ENCODE measurements around the gene DSTN. TPM values are rescaled to one million over a fixed set of nuclear protein-coding genes. Genes with fewer than 3 reads are reported as not detected.

The DSTN gene
- total RNA-seq, 1 donor from 2014 or later, result 193 TPM

DNA sequence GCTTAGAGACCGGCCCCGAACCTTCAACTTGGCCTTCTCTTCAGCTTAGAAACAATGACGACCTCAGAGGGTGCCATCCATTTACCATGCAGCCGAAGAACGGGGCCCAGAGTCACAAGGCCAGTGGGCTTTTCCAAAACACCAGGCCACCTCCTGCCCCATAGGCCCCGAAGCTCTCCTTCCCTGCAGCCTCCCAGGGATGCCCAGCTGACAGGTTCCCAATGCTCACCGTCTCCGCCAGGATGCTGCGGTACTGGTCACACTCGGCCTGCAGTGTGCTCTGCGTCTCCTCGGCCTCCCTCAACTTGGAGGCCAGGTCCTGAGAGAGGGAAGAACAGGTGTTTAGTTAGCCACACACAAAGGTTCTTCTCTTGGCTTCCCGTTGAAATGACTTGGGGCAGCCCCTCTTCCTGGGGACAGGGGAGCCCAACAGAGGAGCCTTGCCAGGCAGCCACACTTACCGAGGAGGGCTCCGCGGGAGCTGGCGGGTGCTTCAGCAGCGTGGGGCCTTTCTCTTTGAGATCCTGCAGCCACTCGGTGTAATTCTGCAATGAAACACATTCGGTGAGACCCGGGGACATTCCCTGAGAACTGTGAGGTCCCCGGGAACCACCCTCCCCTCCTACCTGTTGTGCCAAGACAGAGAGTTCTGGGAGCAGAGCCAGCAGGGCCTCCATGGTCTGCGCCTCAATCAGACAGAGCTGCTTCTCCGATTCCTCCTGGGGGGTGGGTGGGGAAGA is 51.5 kb downstream of the DSTN start:
- DNase-seq (ENCODE audit: extremely low spot score, unreplicated experiment), result peak; percentile 49
- TF ChIP-seq, protein P1, sequence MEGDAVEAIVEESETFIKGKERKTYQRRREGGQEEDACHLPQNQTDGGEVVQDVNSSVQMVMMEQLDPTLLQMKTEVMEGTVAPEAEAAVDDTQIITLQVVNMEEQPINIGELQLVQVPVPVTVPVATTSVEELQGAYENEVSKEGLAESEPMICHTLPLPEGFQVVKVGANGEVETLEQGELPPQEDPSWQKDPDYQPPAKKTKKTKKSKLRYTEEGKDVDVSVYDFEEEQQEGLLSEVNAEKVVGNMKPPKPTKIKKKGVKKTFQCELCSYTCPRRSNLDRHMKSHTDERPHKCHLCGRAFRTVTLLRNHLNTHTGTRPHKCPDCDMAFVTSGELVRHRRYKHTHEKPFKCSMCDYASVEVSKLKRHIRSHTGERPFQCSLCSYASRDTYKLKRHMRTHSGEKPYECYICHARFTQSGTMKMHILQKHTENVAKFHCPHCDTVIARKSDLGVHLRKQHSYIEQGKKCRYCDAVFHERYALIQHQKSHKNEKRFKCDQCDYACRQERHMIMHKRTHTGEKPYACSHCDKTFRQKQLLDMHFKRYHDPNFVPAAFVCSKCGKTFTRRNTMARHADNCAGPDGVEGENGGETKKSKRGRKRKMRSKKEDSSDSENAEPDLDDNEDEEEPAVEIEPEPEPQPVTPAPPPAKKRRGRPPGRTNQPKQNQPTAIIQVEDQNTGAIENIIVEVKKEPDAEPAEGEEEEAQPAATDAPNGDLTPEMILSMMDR (conservative IDR thresholded peaks at IDR 0.05), result no peak
- no peaks in the 10 kb centered on the region for H3K9me3 Mint-ChIP-seq
- H3K27ac Mint-ChIP-seq, result no peak overlapping the region
- no peak overlapping the region for H3K4me3 Mint-ChIP-seq
- peaks cover 3% of the 10 kb centered on the region for H3K36me3 Mint-ChIP-seq
- H3K4me1 Mint-ChIP-seq (ENCODE audit: unreplicated experiment), result peaks cover 4% of the 10 kb centered on the region
- H3K27me3 Mint-ChIP-seq, result no peaks in the 10 kb centered on the region

DNA sequence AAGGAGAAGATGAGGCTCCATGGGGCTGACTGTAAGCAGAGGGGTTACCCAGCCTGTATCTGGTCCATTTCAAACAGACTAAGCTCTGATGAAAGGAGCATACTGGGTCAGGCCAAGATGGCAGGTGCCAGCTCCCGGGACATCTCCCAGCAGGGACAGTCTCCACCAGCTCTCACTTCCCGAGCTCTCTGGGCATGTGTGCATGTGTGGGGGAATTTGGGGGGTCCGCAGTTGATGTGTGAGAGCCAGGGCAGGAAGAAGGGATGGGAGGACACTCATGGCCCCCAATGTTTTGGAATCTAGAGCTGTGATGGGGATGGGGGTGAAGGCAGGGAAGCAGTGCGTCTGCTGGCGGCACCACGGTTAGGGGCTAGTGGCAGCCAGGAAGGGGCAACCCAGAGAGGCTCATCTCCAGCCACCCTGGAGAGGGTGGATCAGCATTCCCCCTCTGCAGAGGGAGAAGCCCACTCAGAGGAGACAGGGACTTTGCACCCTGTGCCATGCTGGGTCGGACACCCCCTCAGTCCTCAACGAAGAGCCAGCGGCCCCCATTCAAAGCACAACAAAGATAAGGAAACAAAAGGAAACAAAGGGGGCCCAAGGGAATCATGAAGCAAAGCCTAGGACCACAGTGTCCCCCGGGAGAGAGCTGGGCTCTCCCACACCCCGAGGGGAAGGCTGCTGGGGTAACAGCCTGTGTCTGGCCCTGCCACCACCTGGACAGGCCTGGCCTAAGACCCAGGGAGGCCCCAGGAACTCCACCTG is 52.4 kb downstream of the DSTN start:
- Mint-ChIP-seq H3K4me1 (ENCODE audit: unreplicated experiment) (peaks cover 4% of the 10 kb centered on the region), H3K4me3 (no peak overlapping the region), H3K9me3 (no peaks in the 10 kb centered on the region), H3K27ac (no peak overlapping the region), H3K36me3 (peaks cover 3% of the 10 kb centered on the region), H3K27me3 (no peaks in the 10 kb centered on the region)
- TF ChIP-seq, protein P1 (conservative IDR thresholded peaks at IDR 0.05), result no peak
- DNase-seq (ENCODE audit: extremely low spot score, unreplicated experiment), result no peak

DNA sequence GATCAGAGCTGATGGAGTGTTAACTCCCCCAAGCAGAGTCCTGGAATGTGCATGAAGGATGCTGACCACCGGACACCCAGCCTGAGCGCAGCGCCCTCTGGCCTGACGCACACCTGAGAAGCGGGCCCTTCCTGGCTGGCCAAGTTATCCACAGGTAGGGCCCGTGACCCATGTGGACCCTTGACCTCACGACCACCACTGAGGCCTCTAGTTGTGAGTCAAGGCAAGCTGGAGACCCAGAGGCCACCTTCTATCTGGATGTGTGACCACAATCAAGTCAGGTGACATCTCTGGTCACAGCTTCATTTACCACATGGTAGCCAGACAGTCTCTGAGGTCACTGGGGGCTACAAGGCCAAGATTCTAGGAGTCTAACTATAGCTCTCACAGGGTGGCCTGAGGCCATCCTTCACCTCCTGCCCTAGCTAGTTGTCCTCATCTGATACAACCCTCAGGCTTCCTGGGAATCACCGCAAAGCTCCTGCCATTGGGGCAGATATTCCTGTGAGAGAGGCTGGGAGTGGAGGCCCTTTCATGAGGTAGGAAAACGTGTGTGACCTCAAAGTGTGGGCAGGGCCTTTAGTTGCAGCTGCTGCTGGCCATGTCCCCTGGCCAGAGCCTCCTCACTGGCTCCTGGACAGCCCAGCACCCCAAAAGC is 53.1 kb downstream of the DSTN start:
- TF ChIP-seq, protein P1 (conservative IDR thresholded peaks at IDR 0.05), result no peak
- DNase-seq (ENCODE audit: extremely low spot score, unreplicated experiment), result no peak
- Mint-ChIP-seq H3K27me3 (no peaks in the 10 kb centered on the region), H3K27ac (no peak overlapping the region), H3K36me3 (peaks cover 3% of the 10 kb centered on the region), H3K9me3 (no peaks in the 10 kb centered on the region), H3K4me3 (no peak overlapping the region), H3K4me1 (ENCODE audit: unreplicated experiment) (peaks cover 4% of the 10 kb centered on the region)

DNA sequence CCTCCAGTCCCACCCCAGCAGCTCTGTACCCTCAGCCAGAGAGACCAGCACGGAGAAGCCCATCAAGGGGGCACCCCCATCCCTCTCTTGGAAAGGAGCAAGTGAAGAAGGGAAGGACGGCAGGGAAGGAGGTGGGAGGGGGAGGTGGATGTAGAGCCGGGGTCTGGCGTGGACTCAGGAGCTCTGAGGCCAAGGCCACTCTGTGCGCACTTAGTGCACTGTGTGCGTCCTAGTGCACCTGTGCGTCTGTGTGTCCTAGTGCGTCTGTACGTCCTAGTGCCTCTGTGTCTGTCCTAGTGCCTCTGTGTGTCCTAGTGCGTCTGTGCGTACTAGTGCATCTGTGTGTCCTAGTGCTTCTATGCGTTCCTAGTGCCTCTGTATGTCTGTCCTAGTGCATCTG is 54.2 kb downstream of the DSTN start:
- Mint-ChIP-seq H3K9me3 (no peaks in the 10 kb centered on the region), H3K4me1 (ENCODE audit: unreplicated experiment) (peaks cover 4% of the 10 kb centered on the region), H3K27me3 (no peaks in the 10 kb centered on the region), H3K36me3 (peaks cover 5% of the 10 kb centered on the region), H3K27ac (no peak overlapping the region), H3K4me3 (no peak overlapping the region)
- TF ChIP-seq, protein P1 (conservative IDR thresholded peaks at IDR 0.05), result no peak
- DNase-seq (ENCODE audit: extremely low spot score, unreplicated experiment), result no peak

DNA sequence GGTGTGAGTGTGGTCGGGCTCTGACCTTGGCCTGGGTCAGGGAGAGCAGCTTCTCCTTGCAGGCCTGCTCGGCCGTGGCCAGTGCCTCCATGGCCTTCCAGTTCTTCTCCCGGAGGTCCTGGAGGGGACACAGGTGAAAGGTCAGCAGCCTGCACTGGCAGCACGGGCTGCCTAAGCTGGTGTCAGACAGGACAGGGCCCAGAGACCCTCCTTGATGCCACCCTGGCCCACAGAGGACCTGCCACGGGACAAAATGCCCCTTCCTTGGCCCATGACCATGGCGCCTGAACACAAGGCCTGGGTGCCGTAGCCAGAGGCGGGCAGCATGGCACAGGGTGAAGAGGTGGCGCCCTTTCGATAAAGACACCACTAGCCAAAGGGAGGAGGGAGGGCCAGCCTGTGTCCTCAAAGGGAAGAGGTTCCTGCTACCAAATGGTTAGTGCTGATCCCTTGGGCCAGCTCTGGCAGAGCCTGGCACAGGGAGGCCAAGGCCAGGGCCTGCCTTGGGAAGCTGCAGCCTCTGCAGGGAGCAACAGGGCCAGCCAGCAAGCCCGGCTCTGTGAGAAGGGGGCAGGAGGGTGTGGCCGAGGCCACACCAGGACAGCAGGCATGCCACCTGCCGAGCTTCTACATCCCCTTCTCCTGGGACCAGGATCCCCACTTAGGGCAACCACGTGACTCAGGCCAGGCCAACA is 54.8 kb downstream of the DSTN start:
- TF ChIP-seq, protein P1 (conservative IDR thresholded peaks at IDR 0.05), result no peak
- H3K4me3 Mint-ChIP-seq, result no peak overlapping the region
- H3K4me1 Mint-ChIP-seq (ENCODE audit: unreplicated experiment), result peaks cover 4% of the 10 kb centered on the region
- H3K27ac Mint-ChIP-seq, result no peak overlapping the region
- DNase-seq (ENCODE audit: extremely low spot score, unreplicated experiment), result no peak
- no peaks in the 10 kb centered on the region for H3K27me3 Mint-ChIP-seq
- H3K36me3 Mint-ChIP-seq, result peaks cover 5% of the 10 kb centered on the region
- no peaks in the 10 kb centered on the region for H3K9me3 Mint-ChIP-seq

Data from type B pancreatic cell (in vitro differentiated cells).